Spleen (tissue), 11 donors: ENCODE data around the gene USP1. TPM values are rescaled to one million over a fixed set of nuclear protein-coding genes. Genes with fewer than 3 reads are reported as not detected.

Experiments
- DNase-seq: peaks from one replicate; pipeline ENCODE4 v3.0.0-alpha.2; 2020
- H3K27ac ChIP-seq, 8 donors: fragments of 200-600 bp; sonication (generic) in 7 of 8; 1 replicate in 4 of 8; 2 replicates in 4 of 8; pipeline versions ENCODE4 v1.5.0 to v1.8.0; 2016 to 2021; ENCODE audit warnings: inconsistent platforms in 4 of 8, mild to moderate bottlenecking in 4 of 8, moderate library complexity in 1 of 8
- H3K27me3 ChIP-seq, 7 donors: fragments of 200-600 bp; sonication (generic) in 6 of 7; replicated peaks in 1 of 7; 1 replicate in 4 of 7; 2 replicates in 3 of 7; pipeline versions ENCODE4 v1.5.0 to v1.8.0; 2016 to 2021; ENCODE audit warnings: inconsistent platforms in 3 of 7, mild to moderate bottlenecking in 1 of 7
- H3K36me3 ChIP-seq, 6 donors: fragments of 200-600 bp; sonication (generic) in 5 of 6; 1 replicate in 4 of 6; 2 replicates in 2 of 6; pipeline versions ENCODE4 v1.5.0 to v1.8.0; 2016 to 2021; ENCODE audit warnings: inconsistent platforms in 2 of 6
- H3K4me1 ChIP-seq, 6 donors: fragments of 200-600 bp; sonication (generic) in 5 of 6; 1 replicate in 3 of 6; 2 replicates in 3 of 6; pipeline versions ENCODE4 v1.5.0 to v1.8.0; 2016 to 2021; ENCODE audit warnings: inconsistent platforms in 3 of 6
- H3K4me3 ChIP-seq, 8 donors: fragments of 200-600 bp; sonication (generic) in 7 of 8; 1 replicate in 4 of 8; 2 replicates in 4 of 8; pipeline versions ENCODE4 v1.5.0 to v1.8.0; 2016 to 2021; ENCODE audit warnings: inconsistent platforms in 4 of 8, mild to moderate bottlenecking in 4 of 8, moderate library complexity in 2 of 8
- H3K9me3 ChIP-seq, 8 donors: fragments of 200-600 bp; sonication (generic) in 7 of 8; 1 replicate in 4 of 8; 2 replicates in 4 of 8; pipeline versions ENCODE4 v1.5.0 to v1.8.0; 2016 to 2021; ENCODE audit warnings: inconsistent platforms in 4 of 8
- CTCF ChIP-seq, 11 experiments: fragments of 200-600 bp in 7 of 11; fragments of 450-650 bp in 4 of 11; sonication (generic) in 4 of 11; IDR thresholded peaks in 8 of 11; conservative IDR thresholded peaks in 3 of 11; 1 replicate in 7 of 11; 2 replicates in 4 of 11; pipeline versions ENCODE4 v1.4.0 to v1.8.0; 2016 to 2021; ENCODE audit warnings: antibody characterized with exemption in 11 of 11, inconsistent platforms in 4 of 11, mild to moderate bottlenecking in 1 of 11
- POLR2A ChIP-seq, 3 donors: fragments of 450-650 bp; IDR thresholded peaks; one replicate each; pipeline ENCODE4 v1.5.1; 2017; ENCODE audit warnings: antibody characterized with exemption in 3 of 3, mild to moderate bottlenecking in 1 of 3
- POLR2AphosphoS5 ChIP-seq, 3 donors: sonication (generic); formaldehyde crosslinking; IDR thresholded peaks; one replicate each; pipeline ENCODE4 v1.5.1; 2017; ENCODE audit warnings: antibody characterized with exemption in 3 of 3
- WGBS, 5 donors: extraction: QIAGEN DNeasy Blood & Tissue Kit in 3 of 5; methylation state at CpG; one replicate each; pipeline versions ENCODE4 v1.1.5 to v1.1.7; 2013 to 2018; 5-methylcytosine and 5-hydroxymethylcytosine counted together
- intact Hi-C: fragments of 100-400 bp; cut with DNase I; formaldehyde crosslinking; loops from one replicate; pipeline ENCODE4 v1.15.0; 2023; ENCODE audit warnings: low total_unique reads
- polyA plus RNA-seq, 3 donors: library from polyadenylated mRNA; stranded (reverse); fragments of 200-250 nt; gene quantifications; one replicate each; pipeline ENCODE4 v1.2.1, GENCODE V29; 2013
- total RNA-seq, 7 donors: library from RNA; depleted of rRNA in 3 of 7; stranded (reverse); fragments of >200 nt in 3 of 7; fragmentation: NEBNext Ultra II Directional in 4 of 7; extraction: Animal tissue kit (Norgen Biotek cat#: 25700) in 4 of 7; gene quantifications; one replicate each; pipeline versions ENCODE4 v1.1.0 to v1.2.1, GENCODE V29; 2016 to 2021
- donor health status: healthy with polysubstance abuse.
- donor health status: DM: no; HTN: no; CAD: no; lungs with moderate emphysema.
- donor health status: DM: no; HTN: no; CAD: no.
- donor health status: Bipolar disorder and iron deficiency.
- donor health status: healthy.
- donor health status: DM: no; HTN: no; CAD: no.
- donor health status: DM: yes; HTN: yes; CAD: no.

Gene USP1
- total and polyA plus RNA-seq, 10 donors, result 9.2 to 29.6 (median 25.8) TPM

DNA sequence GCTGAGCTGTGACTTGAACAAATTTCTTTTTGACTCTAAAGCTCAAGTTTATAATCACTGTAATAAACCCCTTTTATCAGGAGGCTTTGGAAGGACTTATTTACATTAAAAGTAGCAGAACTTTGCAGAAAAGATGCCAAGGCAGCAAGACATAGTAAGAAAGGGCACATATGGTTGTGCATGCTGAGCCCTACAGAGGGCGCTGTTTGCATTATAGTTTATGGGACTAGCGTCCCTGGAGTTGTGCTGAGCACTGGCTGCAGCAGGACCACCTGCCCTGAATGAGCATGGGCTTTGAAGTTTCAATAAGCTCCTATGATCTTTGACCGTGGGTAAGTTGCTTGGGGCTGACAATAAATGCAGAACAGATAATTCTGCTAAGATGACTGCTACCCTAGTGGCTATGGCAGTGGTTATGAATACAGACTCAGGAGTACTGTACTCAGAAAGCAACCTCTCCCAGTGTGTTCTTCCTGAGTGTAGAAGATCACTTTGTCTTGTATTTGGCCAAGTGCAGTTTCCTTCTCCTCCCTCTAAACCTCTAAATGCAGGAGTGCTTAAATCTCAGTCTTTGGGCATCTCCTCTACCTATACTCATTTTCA, 45.4 kb upstream of the USP1 start:
- no peaks in the 10 kb centered on the region for H3K9me3 ChIP-seq
- intact Hi-C loops, result no loop called here
- H3K36me3 ChIP-seq, result no peaks in the 10 kb centered on the region
- no peak for DNase-seq
- peaks cover 0 to 18% (median 0%) of the 10 kb centered on the region in 7 donors for H3K27me3 ChIP-seq
- H3K4me3 ChIP-seq, result no peak overlapping the region
- H3K4me1 ChIP-seq, result no peaks in the 10 kb centered on the region
- WGBS, 5 donors, result 24 to 37% (median 35%) methylated on average over 3 of the region's 3 CpGs
- no peak overlapping the region for H3K27ac ChIP-seq
- peak in 5 of 11 experiments; percentile 5 to 46 (median 30) for TF ChIP-seq CTCF (IDR thresholded peaks at IDR 0.05 in 8 of 11, conservative IDR thresholded peaks at IDR 0.05 in 3 of 11)
- no peak for TF ChIP-seq POLR2A (IDR thresholded peaks at IDR 0.05)

- Histone ChIP-seq H3K36me3 (no peaks in the 10 kb centered on the region), H3K27me3 (peaks cover 0 to 18% (median 0%) of the 10 kb centered on the region in 7 donors), H3K27ac (no peak overlapping the region), H3K4me3 (no peak overlapping the region), H3K9me3 (no peaks in the 10 kb centered on the region), H3K4me1 (no peaks in the 10 kb centered on the region)
- DNase-seq, result no peak
- TF ChIP-seq CTCF (IDR thresholded peaks at IDR 0.05 in 8 of 11, conservative IDR thresholded peaks at IDR 0.05 in 3 of 11) (no peak), POLR2A (IDR thresholded peaks at IDR 0.05) (no peak), POLR2AphosphoS5 (IDR thresholded peaks at IDR 0.05) (no peak)
- WGBS, 5 donors, result 83 to 90% (median 87%) methylated on average over 3 of the region's 3 CpGs
- intact Hi-C loops, result no loop called here
Observed at GRCh38 chr1:62392951-62393350, 43.9 kb upstream of the USP1 start.

- WGBS, 5 donors, result 76 to 90% (median 85%) methylated on average over 8 of the region's 8 CpGs
- Histone ChIP-seq H3K4me3 (no peak overlapping the region), H3K36me3 (no peaks in the 10 kb centered on the region), H3K27ac (no peak overlapping the region), H3K4me1 (no peaks in the 10 kb centered on the region), H3K9me3 (no peaks in the 10 kb centered on the region), H3K27me3 (peaks cover 0 to 10% (median 0%) of the 10 kb centered on the region in 7 donors)
- TF ChIP-seq POLR2A (IDR thresholded peaks at IDR 0.05), result no peak
- no peak for TF ChIP-seq POLR2AphosphoS5 (IDR thresholded peaks at IDR 0.05)
- no peak for TF ChIP-seq CTCF (IDR thresholded peaks at IDR 0.05 in 8 of 11, conservative IDR thresholded peaks at IDR 0.05 in 3 of 11)
- no peak for DNase-seq
- intact Hi-C loops, result no loop called here
Observed at GRCh38 chr1:62394646-62395045, 42.2 kb upstream of the USP1 start.

DNA sequence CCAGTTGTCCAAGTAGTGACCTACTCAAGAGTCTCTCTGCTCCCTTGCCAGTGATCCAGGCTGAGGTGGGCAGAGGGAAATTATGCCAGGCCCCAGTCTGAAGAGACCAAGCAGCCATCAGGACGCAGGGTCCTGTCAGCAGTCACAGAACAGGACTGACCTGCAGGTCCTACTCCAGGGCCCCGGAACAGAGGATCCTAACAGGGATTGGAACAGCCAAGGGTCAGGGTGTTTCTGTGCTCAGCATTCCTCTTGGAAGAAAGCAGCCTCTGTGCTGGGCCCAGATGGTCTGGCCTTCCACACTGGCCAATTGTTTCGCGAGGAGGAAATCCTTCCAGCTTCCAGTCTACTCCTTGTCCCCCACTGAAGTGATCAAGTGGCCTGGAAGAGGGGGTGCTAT, 41.6 kb upstream of the USP1 start:
- WGBS, 5 donors, result 82 to 100% (median 88%) methylated on average over 2 to 4 of the region's 4 CpGs
- H3K27ac ChIP-seq, result no peak overlapping the region

More for the DNA sequence above, 41.6 kb upstream of the USP1 start:
- Histone ChIP-seq H3K9me3 (no peaks in the 10 kb centered on the region), H3K4me1 (no peaks in the 10 kb centered on the region), H3K27me3 (peaks cover 0 to 10% (median 0%) of the 10 kb centered on the region in 7 donors), H3K36me3 (no peaks in the 10 kb centered on the region), H3K4me3 (no peak overlapping the region)
- no peak for TF ChIP-seq POLR2AphosphoS5 (IDR thresholded peaks at IDR 0.05)
- TF ChIP-seq POLR2A (IDR thresholded peaks at IDR 0.05), result no peak
- no peak for TF ChIP-seq CTCF (IDR thresholded peaks at IDR 0.05 in 8 of 11, conservative IDR thresholded peaks at IDR 0.05 in 3 of 11)
- intact Hi-C loops, result no loop called here
- no peak for DNase-seq
